ENCODE measurements around the gene ALG12.

ALG12 gene

DNA sequence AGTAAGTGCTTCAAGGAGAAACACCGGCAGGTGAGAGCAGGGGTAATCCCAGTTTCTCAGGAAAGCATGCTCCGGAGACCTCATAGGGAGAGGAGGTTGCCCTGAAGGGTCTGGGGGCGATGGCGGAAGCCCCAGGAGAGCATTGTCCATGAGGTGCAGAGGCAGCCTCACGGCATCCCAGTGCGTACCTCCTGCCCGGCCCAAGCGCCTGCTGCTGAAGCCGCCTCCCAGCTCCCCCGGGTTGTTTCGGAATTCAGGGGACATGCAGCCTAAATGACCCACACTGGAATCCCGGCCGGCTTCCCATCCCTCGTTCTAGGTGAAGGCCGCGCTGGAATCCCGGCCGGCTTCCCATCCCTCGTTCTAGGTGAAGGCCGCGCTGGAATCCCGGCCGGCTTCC lies 61.9 kb downstream of the ALG12 start:
- no peaks in the 10 kb centered on the region for H3K9me2 ChIP-seq (replicated peaks; ENCODE audit: insufficient read depth, low read length)
- no peak overlapping the region for H3K27ac ChIP-seq (ENCODE audit: low read length)
- H3K9me3 ChIP-seq (replicated peaks; ENCODE audit: insufficient read depth, low read length): no peaks in the 10 kb centered on the region
- no peak overlapping the region for H3K4me2 ChIP-seq (ENCODE audit: low read depth, low read length)
- no peaks in the 10 kb centered on the region for H3K27me3 ChIP-seq (replicated peaks; ENCODE audit: insufficient read depth, low read length)
- H4K20me1 ChIP-seq (ENCODE audit: insufficient read depth, low read length): peaks cover 8% of the 10 kb centered on the region; the same call in 1 of the 2 replicates
- H2AFZ ChIP-seq (ENCODE audit: low read length): no peak overlapping the region
- H3F3A ChIP-seq (ENCODE audit: insufficient read depth, low read length): peaks cover 8% of the 10 kb centered on the region
- peaks cover 71% of the 10 kb centered on the region for H3K79me2 ChIP-seq (ENCODE audit: low read length)
- TF ChIP-seq, protein P1, sequence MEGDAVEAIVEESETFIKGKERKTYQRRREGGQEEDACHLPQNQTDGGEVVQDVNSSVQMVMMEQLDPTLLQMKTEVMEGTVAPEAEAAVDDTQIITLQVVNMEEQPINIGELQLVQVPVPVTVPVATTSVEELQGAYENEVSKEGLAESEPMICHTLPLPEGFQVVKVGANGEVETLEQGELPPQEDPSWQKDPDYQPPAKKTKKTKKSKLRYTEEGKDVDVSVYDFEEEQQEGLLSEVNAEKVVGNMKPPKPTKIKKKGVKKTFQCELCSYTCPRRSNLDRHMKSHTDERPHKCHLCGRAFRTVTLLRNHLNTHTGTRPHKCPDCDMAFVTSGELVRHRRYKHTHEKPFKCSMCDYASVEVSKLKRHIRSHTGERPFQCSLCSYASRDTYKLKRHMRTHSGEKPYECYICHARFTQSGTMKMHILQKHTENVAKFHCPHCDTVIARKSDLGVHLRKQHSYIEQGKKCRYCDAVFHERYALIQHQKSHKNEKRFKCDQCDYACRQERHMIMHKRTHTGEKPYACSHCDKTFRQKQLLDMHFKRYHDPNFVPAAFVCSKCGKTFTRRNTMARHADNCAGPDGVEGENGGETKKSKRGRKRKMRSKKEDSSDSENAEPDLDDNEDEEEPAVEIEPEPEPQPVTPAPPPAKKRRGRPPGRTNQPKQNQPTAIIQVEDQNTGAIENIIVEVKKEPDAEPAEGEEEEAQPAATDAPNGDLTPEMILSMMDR (IDR thresholded peaks at IDR 0.05; ENCODE audit: low read length): no peak
- TF ChIP-seq EZH2 (optimal IDR thresholded peaks at IDR 0.05; ENCODE audit: low read depth, low read length) (no peak), EZH2phosphoT487 (IDR thresholded peaks at IDR 0.05; ENCODE audit: low read length) (no peak)
- no peak for DNase-seq
- H3K4me3 ChIP-seq (ENCODE audit: low read length): no peak overlapping the region
- H3K9ac ChIP-seq (ENCODE audit: low read length): no peak overlapping the region
- peaks cover 10% of the 10 kb centered on the region; the same call in 1 of the 2 replicates for H3K4me1 ChIP-seq (ENCODE audit: low read length)
- H3K36me3 ChIP-seq (replicated peaks; ENCODE audit: insufficient read depth, low read length): no peaks in the 10 kb centered on the region

DNA sequence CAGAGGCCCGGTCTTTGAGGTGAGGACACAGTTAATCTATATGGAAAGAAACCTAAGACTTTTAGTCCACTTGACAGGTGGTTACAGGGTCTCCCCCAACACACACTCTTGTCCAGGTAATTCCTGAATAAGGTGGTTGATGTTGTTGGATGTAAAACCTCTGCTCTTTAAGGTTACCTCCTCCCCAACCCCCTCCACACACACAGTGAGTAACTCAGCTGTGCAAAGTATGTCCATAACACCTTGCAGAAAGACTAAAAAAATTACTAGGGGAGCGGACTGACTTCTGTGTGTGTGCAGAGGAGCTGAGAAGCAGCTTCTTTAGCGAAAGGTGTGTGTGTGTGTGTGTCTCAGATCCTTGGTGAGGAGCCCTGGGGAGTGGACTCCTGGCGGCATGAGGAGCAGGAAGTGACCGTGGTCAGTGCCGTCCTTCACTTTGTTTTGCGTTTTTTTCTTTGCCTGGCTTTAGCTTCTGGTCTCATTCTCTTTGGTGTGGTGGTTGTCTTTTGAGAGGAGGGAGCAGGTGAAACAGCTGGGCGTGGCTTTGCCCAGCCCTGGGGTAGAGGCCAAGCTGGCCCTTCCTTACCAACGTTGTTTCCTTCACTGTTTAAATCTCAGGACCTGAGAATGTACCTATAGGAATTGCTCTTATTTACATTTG lies 62.9 kb downstream of the ALG12 start:
- TF ChIP-seq EZH2phosphoT487 (IDR thresholded peaks at IDR 0.05; ENCODE audit: low read length) (no peak), EZH2 (optimal IDR thresholded peaks at IDR 0.05; ENCODE audit: low read depth, low read length) (no peak)
- TF ChIP-seq, protein P1 (IDR thresholded peaks at IDR 0.05; ENCODE audit: low read length): no peak
- H4K20me1 ChIP-seq (ENCODE audit: insufficient read depth, low read length): peaks cover 8% of the 10 kb centered on the region; the same call in 1 of the 2 replicates
- no peak overlapping the region for H3K9ac ChIP-seq (ENCODE audit: low read length)
- peaks cover 3% of the 10 kb centered on the region; the same call in 1 of the 2 replicates for H3K27me3 ChIP-seq (replicated peaks; ENCODE audit: insufficient read depth, low read length)
- no peak overlapping the region for H2AFZ ChIP-seq (ENCODE audit: low read length)
- H3K9me2 ChIP-seq (replicated peaks; ENCODE audit: insufficient read depth, low read length): no peaks in the 10 kb centered on the region
- peaks cover 8% of the 10 kb centered on the region for H3F3A ChIP-seq (ENCODE audit: insufficient read depth, low read length)
- no peak for DNase-seq
- no peaks in the 10 kb centered on the region for H3K9me3 ChIP-seq (replicated peaks; ENCODE audit: insufficient read depth, low read length)
- no peak overlapping the region for H3K27ac ChIP-seq (ENCODE audit: low read length)
- H3K4me1 ChIP-seq (ENCODE audit: low read length): peaks cover 10% of the 10 kb centered on the region; the same call in 1 of the 2 replicates
- peak overlapping the region; percentile 94; the same call in 1 of the 2 replicates for H3K4me2 ChIP-seq (ENCODE audit: low read depth, low read length)
- peak overlapping the region; percentile 85; the same call in 1 of the 2 replicates for H3K4me3 ChIP-seq (ENCODE audit: low read length)
- no peaks in the 10 kb centered on the region for H3K36me3 ChIP-seq (replicated peaks; ENCODE audit: insufficient read depth, low read length)
- H3K79me2 ChIP-seq (ENCODE audit: low read length): peaks cover 62% of the 10 kb centered on the region

DNA sequence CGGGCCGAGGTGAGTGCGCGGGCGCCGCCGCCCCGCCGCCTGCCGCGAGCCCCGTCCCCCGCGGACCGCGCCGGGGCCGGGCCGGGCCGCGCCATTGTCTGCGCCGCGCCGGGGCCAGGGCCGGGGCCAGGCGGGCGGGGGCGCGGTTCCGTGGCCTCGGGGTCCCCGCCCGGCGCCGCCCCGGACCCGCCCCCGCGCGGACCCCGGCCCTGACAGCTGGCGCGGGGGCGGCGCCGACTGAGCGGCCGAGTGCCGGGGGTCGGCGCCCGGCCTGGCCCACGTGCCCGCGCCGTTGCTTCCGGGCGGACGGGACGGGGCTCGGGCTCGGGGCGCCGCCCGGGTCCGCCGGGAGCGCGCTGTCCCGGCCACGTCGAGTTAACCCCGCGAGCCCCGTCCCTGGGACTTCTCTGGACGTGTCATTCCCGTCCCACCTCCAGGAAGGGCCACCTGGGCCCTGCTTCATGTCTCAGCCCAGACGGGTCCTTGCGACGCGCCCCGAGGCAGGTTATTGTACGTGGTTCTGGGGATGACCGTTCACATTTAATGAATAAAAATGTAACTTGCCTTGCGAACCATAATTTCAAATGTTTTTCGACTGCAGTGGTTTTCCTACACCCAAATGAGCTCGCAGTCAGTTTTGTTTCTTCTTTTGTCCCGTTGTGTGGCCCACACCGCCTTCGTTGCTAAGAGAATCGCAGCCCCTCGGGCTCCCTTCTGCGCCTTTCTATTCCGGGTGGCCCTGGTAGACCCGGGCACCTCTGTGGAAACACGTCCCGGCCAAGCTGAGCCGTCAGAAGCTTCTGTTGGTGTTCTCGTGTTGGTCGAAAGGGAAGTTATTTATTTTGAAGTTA lies 64.0 kb downstream of the ALG12 start:
- Histone ChIP-seq H3F3A (ENCODE audit: insufficient read depth, low read length) (peaks cover 8% of the 10 kb centered on the region), H3K9me3 (replicated peaks; ENCODE audit: insufficient read depth, low read length) (no peaks in the 10 kb centered on the region), H2AFZ (ENCODE audit: low read length) (0 out of 2 replicates have a peak overlapping the region, but pooled peaks have one; percentile 21), H3K36me3 (replicated peaks; ENCODE audit: insufficient read depth, low read length) (no peaks in the 10 kb centered on the region), H3K4me2 (ENCODE audit: low read depth, low read length) (peak overlapping the region; percentile 94), H3K4me3 (ENCODE audit: low read length) (peak overlapping the region; percentile 85), H3K27ac (ENCODE audit: low read length) (peak overlapping the region; percentile 29; the same call in 1 of the 2 replicates), H4K20me1 (ENCODE audit: insufficient read depth, low read length) (peaks cover 6% of the 10 kb centered on the region; the same call in 1 of the 2 replicates), H3K79me2 (ENCODE audit: low read length) (peaks cover 51% of the 10 kb centered on the region), H3K27me3 (replicated peaks; ENCODE audit: insufficient read depth, low read length) (peaks cover 11% of the 10 kb centered on the region), H3K9ac (ENCODE audit: low read length) (peak overlapping the region; percentile 74), H3K4me1 (ENCODE audit: low read length) (peaks cover 10% of the 10 kb centered on the region; the same call in 1 of the 2 replicates), H3K9me2 (replicated peaks; ENCODE audit: insufficient read depth, low read length) (no peaks in the 10 kb centered on the region)
- TF ChIP-seq EZH2 (optimal IDR thresholded peaks at IDR 0.05; ENCODE audit: low read depth, low read length) (no peak), EZH2phosphoT487 (IDR thresholded peaks at IDR 0.05; ENCODE audit: low read length) (no peak)
- TF ChIP-seq, protein P1 (IDR thresholded peaks at IDR 0.05; ENCODE audit: low read length): no peak
- DNase-seq: peak; percentile 29
